ENCODE results near the gene SP6. TPM values are rescaled to one million over a fixed set of nuclear protein-coding genes. Genes with fewer than 3 reads are reported as not detected.

SP6 gene
- total RNA-seq, 1 experiment from 2014 or later: 3.3 TPM

DNA sequence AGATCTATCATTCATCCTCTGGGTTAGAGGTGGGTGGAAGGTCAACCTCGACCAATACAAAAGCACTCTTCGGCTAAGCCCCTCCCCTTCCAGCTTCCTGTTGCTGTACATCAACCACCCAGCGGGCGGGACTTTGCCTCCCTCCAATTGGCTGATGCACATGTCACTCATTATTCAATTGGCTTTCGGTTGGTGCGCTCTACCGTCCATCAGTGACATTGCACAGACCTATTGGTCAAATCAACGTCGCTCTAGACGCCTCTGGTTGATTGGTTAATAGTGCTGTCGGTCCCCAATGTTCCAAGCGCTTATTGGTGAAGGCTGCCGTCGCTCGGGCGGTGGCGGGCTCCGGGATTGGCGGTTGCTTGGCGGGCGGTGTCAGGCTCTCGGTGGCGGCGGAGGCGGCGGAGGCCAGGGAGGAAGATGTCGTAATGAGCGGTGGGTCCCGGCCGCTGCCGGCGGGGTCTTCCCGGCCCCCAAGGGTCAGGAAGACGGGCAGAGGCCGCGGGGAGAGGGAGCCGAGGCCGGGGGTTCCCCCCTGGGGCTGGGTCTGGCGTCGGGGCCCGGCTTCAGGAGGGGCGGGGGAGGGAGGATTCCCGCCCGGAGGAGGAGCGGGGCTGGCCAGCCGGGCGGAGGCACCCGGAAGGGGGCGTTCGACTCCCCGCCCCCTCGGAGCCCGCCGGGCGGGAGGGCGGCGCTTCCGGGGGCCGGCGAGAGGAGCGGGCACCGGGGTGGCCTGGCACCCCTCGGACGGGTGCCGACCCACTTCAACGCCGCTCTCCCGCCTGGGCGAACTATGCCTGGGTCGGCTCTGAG is 45.1 kb upstream of the SP6 start, which contains the start of gene SP2 (continued):
- TF ChIP-seq, protein P1, sequence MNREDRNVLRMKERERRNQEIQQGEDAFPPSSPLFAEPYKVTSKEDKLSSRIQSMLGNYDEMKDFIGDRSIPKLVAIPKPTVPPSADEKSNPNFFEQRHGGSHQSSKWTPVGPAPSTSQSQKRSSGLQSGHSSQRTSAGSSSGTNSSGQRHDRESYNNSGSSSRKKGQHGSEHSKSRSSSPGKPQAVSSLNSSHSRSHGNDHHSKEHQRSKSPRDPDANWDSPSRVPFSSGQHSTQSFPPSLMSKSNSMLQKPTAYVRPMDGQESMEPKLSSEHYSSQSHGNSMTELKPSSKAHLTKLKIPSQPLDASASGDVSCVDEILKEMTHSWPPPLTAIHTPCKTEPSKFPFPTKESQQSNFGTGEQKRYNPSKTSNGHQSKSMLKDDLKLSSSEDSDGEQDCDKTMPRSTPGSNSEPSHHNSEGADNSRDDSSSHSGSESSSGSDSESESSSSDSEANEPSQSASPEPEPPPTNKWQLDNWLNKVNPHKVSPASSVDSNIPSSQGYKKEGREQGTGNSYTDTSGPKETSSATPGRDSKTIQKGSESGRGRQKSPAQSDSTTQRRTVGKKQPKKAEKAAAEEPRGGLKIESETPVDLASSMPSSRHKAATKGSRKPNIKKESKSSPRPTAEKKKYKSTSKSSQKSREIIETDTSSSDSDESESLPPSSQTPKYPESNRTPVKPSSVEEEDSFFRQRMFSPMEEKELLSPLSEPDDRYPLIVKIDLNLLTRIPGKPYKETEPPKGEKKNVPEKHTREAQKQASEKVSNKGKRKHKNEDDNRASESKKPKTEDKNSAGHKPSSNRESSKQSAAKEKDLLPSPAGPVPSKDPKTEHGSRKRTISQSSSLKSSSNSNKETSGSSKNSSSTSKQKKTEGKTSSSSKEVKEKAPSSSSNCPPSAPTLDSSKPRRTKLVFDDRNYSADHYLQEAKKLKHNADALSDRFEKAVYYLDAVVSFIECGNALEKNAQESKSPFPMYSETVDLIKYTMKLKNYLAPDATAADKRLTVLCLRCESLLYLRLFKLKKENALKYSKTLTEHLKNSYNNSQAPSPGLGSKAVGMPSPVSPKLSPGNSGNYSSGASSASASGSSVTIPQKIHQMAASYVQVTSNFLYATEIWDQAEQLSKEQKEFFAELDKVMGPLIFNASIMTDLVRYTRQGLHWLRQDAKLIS (CRISPR knock-in tag; IDR thresholded peaks at IDR 0.05; ENCODE audit: borderline replicate concordance): no peak
- TF ChIP-seq ZNF317 (CRISPR knock-in tag; IDR thresholded peaks at IDR 0.05; ENCODE audit: borderline replicate concordance, low read depth) (no peak), NFYB (CRISPR knock-in tag; conservative IDR thresholded peaks at IDR 0.05; ENCODE audit: low read depth) (peak; percentile 100), CBFB (CRISPR knock-in tag; IDR thresholded peaks at IDR 0.05; ENCODE audit: low read depth) (no peak), TP53 (CRISPR knock-in tag; IDR thresholded peaks at IDR 0.05) (0 out of 2 replicates have a peak, but pooled peaks have one; percentile 47), FOXK1 (CRISPR knock-in tag; IDR thresholded peaks at IDR 0.05) (peak; percentile 82; the same call in 1 of the 2 replicates), ZNF396 (CRISPR knock-in tag; IDR thresholded peaks at IDR 0.05; ENCODE audit: borderline replicate concordance) (no peak), GABPB1 (CRISPR knock-in tag; IDR thresholded peaks at IDR 0.05) (no peak; the same call in 1 of the 2 replicates), SMAD3 (CRISPR knock-in tag; IDR thresholded peaks at IDR 0.05; ENCODE audit: borderline replicate concordance) (no peak), RELA (CRISPR knock-in tag; IDR thresholded peaks at IDR 0.05; ENCODE audit: borderline replicate concordance) (no peak), SOX15 (CRISPR knock-in tag; IDR thresholded peaks at IDR 0.05) (no peak)
- TF ChIP-seq, protein P2, sequence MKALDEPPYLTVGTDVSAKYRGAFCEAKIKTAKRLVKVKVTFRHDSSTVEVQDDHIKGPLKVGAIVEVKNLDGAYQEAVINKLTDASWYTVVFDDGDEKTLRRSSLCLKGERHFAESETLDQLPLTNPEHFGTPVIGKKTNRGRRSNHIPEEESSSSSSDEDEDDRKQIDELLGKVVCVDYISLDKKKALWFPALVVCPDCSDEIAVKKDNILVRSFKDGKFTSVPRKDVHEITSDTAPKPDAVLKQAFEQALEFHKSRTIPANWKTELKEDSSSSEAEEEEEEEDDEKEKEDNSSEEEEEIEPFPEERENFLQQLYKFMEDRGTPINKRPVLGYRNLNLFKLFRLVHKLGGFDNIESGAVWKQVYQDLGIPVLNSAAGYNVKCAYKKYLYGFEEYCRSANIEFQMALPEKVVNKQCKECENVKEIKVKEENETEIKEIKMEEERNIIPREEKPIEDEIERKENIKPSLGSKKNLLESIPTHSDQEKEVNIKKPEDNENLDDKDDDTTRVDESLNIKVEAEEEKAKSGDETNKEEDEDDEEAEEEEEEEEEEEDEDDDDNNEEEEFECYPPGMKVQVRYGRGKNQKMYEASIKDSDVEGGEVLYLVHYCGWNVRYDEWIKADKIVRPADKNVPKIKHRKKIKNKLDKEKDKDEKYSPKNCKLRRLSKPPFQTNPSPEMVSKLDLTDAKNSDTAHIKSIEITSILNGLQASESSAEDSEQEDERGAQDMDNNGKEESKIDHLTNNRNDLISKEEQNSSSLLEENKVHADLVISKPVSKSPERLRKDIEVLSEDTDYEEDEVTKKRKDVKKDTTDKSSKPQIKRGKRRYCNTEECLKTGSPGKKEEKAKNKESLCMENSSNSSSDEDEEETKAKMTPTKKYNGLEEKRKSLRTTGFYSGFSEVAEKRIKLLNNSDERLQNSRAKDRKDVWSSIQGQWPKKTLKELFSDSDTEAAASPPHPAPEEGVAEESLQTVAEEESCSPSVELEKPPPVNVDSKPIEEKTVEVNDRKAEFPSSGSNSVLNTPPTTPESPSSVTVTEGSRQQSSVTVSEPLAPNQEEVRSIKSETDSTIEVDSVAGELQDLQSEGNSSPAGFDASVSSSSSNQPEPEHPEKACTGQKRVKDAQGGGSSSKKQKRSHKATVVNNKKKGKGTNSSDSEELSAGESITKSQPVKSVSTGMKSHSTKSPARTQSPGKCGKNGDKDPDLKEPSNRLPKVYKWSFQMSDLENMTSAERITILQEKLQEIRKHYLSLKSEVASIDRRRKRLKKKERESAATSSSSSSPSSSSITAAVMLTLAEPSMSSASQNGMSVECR (CRISPR knock-in tag; IDR thresholded peaks at IDR 0.05; ENCODE audit: borderline replicate concordance): peak; percentile 56; the same call in 1 of the 2 replicates
- TF ChIP-seq, protein P3, sequence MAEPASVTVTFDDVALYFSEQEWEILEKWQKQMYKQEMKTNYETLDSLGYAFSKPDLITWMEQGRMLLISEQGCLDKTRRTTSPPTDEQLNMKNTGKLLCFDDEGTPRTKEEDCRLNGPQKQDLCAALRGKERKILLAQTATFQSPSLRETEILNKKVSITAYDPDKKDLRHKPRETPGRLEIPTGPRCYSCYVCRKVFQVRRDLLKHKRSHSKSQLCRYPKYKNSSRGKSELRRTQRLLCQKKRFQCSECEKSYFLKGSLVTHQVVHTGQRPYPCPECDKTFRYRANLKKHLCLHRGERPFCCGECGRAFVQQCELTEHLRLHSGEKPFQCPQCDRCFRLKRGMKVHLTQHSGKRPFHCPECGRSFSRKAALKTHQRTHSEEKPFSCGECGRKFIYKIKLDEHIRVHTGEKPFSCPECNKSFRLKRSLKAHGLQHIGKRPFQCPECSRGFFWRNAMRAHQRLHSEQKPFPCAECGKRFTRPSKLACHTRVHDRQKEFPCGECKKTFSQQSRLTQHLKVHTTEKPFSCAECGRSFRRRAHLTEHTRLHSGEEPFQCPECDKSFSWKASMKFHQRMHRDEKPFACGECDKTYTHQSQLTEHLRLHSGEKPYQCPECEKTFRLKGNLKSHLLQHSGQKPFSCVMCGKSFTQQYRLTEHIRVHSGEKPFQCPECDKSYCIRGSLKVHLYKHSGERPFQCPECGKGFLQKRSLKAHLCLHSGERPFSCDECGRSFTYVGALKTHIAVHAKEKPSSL (CRISPR knock-in tag; conservative IDR thresholded peaks at IDR 0.05): no peak
- TF ChIP-seq, protein P4, sequence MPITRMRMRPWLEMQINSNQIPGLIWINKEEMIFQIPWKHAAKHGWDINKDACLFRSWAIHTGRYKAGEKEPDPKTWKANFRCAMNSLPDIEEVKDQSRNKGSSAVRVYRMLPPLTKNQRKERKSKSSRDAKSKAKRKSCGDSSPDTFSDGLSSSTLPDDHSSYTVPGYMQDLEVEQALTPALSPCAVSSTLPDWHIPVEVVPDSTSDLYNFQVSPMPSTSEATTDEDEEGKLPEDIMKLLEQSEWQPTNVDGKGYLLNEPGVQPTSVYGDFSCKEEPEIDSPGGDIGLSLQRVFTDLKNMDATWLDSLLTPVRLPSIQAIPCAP (CRISPR knock-in tag; IDR thresholded peaks at IDR 0.05): no peak
- TF ChIP-seq, protein P5, sequence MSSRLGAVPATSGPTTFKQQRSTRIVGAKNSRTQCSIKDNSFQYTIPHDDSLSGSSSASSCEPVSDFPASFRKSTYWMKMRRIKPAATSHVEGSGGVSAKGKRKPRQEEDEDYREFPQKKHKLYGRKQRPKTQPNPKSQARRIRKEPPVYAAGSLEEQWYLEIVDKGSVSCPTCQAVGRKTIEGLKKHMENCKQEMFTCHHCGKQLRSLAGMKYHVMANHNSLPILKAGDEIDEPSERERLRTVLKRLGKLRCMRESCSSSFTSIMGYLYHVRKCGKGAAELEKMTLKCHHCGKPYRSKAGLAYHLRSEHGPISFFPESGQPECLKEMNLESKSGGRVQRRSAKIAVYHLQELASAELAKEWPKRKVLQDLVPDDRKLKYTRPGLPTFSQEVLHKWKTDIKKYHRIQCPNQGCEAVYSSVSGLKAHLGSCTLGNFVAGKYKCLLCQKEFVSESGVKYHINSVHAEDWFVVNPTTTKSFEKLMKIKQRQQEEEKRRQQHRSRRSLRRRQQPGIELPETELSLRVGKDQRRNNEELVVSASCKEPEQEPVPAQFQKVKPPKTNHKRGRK (CRISPR knock-in tag; IDR thresholded peaks at IDR 0.05; ENCODE audit: borderline replicate concordance): no peak
- TF ChIP-seq, protein P6, sequence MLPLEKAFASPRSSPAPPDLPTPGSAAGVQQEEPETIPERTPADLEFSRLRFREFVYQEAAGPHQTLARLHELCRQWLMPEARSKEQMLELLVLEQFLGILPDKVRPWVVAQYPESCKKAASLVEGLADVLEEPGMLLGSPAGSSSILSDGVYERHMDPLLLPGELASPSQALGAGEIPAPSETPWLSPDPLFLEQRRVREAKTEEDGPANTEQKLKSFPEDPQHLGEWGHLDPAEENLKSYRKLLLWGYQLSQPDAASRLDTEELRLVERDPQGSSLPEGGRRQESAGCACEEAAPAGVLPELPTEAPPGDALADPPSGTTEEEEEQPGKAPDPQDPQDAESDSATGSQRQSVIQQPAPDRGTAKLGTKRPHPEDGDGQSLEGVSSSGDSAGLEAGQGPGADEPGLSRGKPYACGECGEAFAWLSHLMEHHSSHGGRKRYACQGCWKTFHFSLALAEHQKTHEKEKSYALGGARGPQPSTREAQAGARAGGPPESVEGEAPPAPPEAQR (CRISPR knock-in tag; IDR thresholded peaks at IDR 0.05): no peak
- TF ChIP-seq, protein P7, sequence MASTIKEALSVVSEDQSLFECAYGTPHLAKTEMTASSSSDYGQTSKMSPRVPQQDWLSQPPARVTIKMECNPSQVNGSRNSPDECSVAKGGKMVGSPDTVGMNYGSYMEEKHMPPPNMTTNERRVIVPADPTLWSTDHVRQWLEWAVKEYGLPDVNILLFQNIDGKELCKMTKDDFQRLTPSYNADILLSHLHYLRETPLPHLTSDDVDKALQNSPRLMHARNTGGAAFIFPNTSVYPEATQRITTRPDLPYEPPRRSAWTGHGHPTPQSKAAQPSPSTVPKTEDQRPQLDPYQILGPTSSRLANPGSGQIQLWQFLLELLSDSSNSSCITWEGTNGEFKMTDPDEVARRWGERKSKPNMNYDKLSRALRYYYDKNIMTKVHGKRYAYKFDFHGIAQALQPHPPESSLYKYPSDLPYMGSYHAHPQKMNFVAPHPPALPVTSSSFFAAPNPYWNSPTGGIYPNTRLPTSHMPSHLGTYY (CRISPR knock-in tag; IDR thresholded peaks at IDR 0.05): no peak
- TF ChIP-seq, protein P8, sequence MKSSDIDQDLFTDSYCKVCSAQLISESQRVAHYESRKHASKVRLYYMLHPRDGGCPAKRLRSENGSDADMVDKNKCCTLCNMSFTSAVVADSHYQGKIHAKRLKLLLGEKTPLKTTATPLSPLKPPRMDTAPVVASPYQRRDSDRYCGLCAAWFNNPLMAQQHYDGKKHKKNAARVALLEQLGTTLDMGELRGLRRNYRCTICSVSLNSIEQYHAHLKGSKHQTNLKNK (CRISPR knock-in tag; IDR thresholded peaks at IDR 0.05): no peak

Data from WTC11 (cell line).